Subcutaneous preadipocyte (primary cell): ENCODE measurements around the gene UBQLN3. TPM values are rescaled to one million over a fixed set of nuclear protein-coding genes. Genes with fewer than 3 reads are reported as not detected.

Experiments used
- total RNA-seq: library from RNA; depleted of rRNA; stranded (reverse); fragments of >200 nt; gene quantifications from 2 replicates; pipeline ENCODE4 v1.2.3, GENCODE V29; 2012

UBQLN3 gene
- total RNA-seq: not detected in 2 replicates

DNA sequence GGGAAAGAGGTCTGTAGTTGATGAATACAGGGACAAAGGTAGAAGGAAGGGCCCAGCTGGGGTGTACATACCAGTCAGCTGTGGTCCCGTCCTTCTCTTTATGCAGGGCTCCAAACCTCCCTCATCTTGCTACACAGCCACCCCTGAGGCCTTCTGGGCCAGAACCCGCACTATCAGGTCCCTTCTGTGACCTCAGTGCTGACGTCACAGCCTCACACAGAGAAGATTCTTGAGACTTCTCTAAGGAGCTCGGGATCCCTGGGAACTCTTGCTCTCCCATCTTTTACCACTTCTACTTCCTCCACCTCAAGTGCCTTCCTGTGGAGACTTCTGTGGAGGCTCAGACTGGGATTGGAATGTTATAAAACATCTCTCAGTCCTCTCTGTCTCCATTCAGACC lies at the start of gene UBQLN3:
UBQLN3 (minus strand) TSS at position 155 of the 400 bp plus-strand sequence. CDS start 399 bp downstream, outside the sequence.

DNA sequence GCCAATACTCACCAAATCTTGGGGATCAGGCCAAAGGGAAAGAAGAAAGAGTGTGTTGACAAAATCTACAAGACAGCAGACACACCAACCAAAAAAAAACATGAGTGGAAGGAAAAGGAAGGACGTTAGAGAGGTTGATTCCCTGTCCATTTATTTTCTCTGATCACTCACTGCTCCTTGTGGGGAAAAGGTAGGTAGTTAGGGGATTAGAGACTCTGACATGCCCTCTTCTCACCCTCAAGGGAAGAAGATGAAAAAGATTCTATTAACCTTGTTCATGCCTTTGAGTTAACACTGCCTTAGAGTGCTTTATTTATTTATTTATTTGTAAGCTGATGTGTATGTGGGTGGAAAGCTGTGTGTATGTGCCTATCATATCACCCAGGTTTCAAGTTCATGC lies 38.7 kb upstream of the UBQLN3 start, which contains the start of gene OR52H1:
OR52H1 (minus strand) TSS at position 101 of the 400 bp plus-strand sequence. CDS start 3,035 bp downstream, outside the sequence.

DNA sequence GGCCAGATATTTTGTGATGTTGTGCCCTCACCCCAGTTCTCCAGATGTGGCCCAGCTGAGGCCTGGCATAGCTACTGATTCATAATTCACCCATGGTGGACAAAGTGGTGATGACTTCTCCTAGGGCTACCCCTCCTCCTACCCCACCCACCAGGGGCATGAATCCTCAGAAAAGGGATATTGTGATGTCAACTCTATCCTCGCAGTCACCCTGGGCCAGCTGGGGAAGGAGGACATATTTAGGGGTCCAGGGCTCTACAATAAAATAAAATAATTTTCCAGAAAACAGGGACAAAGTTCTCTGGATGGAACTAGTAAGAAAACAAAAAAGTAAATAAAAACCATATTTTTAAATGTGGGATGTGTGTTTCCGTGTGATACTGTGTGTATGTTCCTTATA lies 6.8 kb upstream of the UBQLN3 start, which contains the start of gene UBQLNL:
UBQLNL (minus strand) TSS at position 101 of the 400 bp plus-strand sequence. CDS start 258 bp downstream, outside the sequence.

DNA sequence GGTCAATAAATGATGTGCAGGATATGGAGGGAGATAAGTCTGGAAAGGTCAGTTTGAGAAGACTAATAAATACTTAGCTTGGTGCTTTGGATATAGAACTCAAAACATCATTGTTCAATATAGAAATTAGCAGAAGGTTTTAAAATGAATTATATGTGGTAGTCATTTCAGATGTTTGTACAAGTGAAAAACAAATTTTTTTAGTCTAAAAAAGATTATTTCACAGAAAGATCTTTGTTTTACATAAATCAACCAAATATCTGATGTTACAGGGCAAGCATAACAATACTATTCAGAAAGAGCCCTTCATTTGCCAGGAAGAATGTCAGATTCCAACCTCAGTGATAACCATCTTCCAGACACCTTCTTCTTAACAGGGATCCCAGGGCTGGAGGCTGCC lies 21.4 kb downstream of the UBQLN3 start, which contains the start of gene OR52D1:
OR52D1 (plus strand) TSS at position 301 of the 400 bp plus-strand sequence; CDS start at position 323, 22 bp downstream.

Other genes starting within 250 kb of the UBQLN3 start
- gene HBE1, start 240.0 kb downstream of the UBQLN3 start, total RNA-seq: not detected in 2 replicates
- gene OR51B4, start 208.0 kb downstream of the UBQLN3 start, total RNA-seq: not detected in 2 replicates
- gene OR51B2, start 185.7 kb downstream of the UBQLN3 start, total RNA-seq: not detected in 2 replicates
- not detected in 2 replicates for gene OR51B5, start 166.4 kb downstream of the UBQLN3 start, total RNA-seq
- not detected in 2 replicates for gene OR51B6, start 158.4 kb downstream of the UBQLN3 start, total RNA-seq
- gene OR51M1, start 126.1 kb downstream of the UBQLN3 start, total RNA-seq: not detected in 2 replicates
- gene OR51Q1, start 87.8 kb downstream of the UBQLN3 start, total RNA-seq: not detected in 2 replicates
- gene OR51I1, start 68.4 kb downstream of the UBQLN3 start, total RNA-seq: not detected in 2 replicates
- not detected in 2 replicates for gene OR51I2, start 60.6 kb downstream of the UBQLN3 start, total RNA-seq
- gene OR52D1, start 21.3 kb downstream of the UBQLN3 start, total RNA-seq: not detected in 2 replicates
- gene UBQLNL, start 6.7 kb upstream of the UBQLN3 start, total RNA-seq: not detected in 2 replicates
- gene OR52H1, start 38.6 kb upstream of the UBQLN3 start, total RNA-seq: not detected in 2 replicates
- not detected in 2 replicates for gene OR52B6, start 70.9 kb upstream of the UBQLN3 start, total RNA-seq
- 2.0 and 2.6 TPM in 2 replicates for gene TRIM6, start 86.7 kb upstream of the UBQLN3 start, total RNA-seq
- 4.7 and 5.9 TPM in 2 replicates for gene TRIM34, start 115.0 kb upstream of the UBQLN3 start, total RNA-seq
- gene TRIM5, start 175.1 kb upstream of the UBQLN3 start, total RNA-seq: 26.1 and 31.9 TPM in 2 replicates
- 49.7 and 86.0 TPM in 2 replicates for gene TRIM22, start 179.8 kb upstream of the UBQLN3 start, total RNA-seq
- not detected in 2 replicates for gene OR56B1, start 226.5 kb upstream of the UBQLN3 start, total RNA-seq
- gene OR52N4, start 244.3 kb upstream of the UBQLN3 start, total RNA-seq: not detected in 2 replicates